GM19438 (cell line): ENCODE data around the gene DIO1.

Experiments used
- ATAC-seq: cut with Tn5 transposase; IDR thresholded peaks from one replicate; pipeline ENCODE4 v1.9.1; 2021; ENCODE audit warnings: low read depth; ENCODE audit not compliant: unreplicated experiment

DIO1 gene

GRCh38 chr1:53892911-53893310 lies 1.1 kb upstream of the DIO1 start:
- ATAC-seq = no peak

GRCh38 chr1:53894644-53895043 lies 657 bp downstream of the DIO1 start:
- ATAC-seq = no peak

- no peak for ATAC-seq
Observed at GRCh38 chr1:53895421-53895820, 1.4 kb downstream of the DIO1 start.

- ATAC-seq = no peak
Observed at GRCh38 chr1:53896635-53897229, 2.7 kb downstream of the DIO1 start.

- ATAC-seq = no peak
Observed at GRCh38 chr1:53899206-53899628, 5.2 kb downstream of the DIO1 start.

- no peak for ATAC-seq
Observed at GRCh38 chr1:53899708-53900107, 5.7 kb downstream of the DIO1 start.

- ATAC-seq = no peak
Observed at GRCh38 chr1:53902235-53903138, 8.5 kb downstream of the DIO1 start.

GRCh38 chr1:53905509-53905908 lies 11.5 kb downstream of the DIO1 start:
- ATAC-seq = no peak

GRCh38 chr1:53906121-53906520 lies 12.1 kb downstream of the DIO1 start:
- ATAC-seq = no peak

- ATAC-seq = no peak
Observed at GRCh38 chr1:53909946-53910345, 16.0 kb downstream of the DIO1 start.

GRCh38 chr1:53911442-53911841 lies 17.5 kb downstream of the DIO1 start:
- no peak for ATAC-seq

- no peak for ATAC-seq
Observed at GRCh38 chr1:53913352-53914033, 19.5 kb downstream of the DIO1 start.

- no peak for ATAC-seq
Observed at GRCh38 chr1:53918343-53918742, 24.4 kb downstream of the DIO1 start.

- ATAC-seq = no peak
Observed at GRCh38 chr1:53919675-53920066, 25.7 kb downstream of the DIO1 start.

GRCh38 chr1:53927376-53927881 lies 33.4 kb downstream of the DIO1 start:
- no peak for ATAC-seq

- ATAC-seq = no peak
Observed at GRCh38 chr1:53929246-53929960, 35.4 kb downstream of the DIO1 start.

- ATAC-seq = no peak
Observed at GRCh38 chr1:53930932-53931331, 36.9 kb downstream of the DIO1 start.

- ATAC-seq = no peak
Observed at GRCh38 chr1:53931523-53931922, 37.5 kb downstream of the DIO1 start.

- ATAC-seq = no peak
Observed at GRCh38 chr1:53934170-53934765, 40.3 kb downstream of the DIO1 start.

- ATAC-seq = no peak
Observed at GRCh38 chr1:53936430-53936829, 42.4 kb downstream of the DIO1 start.
